ENCODE measurements around the gene NAB1.

- TF ChIP-seq EZH2phosphoT487 (IDR thresholded peaks at IDR 0.05) = no peak
- TF ChIP-seq, protein P1, sequence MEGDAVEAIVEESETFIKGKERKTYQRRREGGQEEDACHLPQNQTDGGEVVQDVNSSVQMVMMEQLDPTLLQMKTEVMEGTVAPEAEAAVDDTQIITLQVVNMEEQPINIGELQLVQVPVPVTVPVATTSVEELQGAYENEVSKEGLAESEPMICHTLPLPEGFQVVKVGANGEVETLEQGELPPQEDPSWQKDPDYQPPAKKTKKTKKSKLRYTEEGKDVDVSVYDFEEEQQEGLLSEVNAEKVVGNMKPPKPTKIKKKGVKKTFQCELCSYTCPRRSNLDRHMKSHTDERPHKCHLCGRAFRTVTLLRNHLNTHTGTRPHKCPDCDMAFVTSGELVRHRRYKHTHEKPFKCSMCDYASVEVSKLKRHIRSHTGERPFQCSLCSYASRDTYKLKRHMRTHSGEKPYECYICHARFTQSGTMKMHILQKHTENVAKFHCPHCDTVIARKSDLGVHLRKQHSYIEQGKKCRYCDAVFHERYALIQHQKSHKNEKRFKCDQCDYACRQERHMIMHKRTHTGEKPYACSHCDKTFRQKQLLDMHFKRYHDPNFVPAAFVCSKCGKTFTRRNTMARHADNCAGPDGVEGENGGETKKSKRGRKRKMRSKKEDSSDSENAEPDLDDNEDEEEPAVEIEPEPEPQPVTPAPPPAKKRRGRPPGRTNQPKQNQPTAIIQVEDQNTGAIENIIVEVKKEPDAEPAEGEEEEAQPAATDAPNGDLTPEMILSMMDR (IDR thresholded peaks at IDR 0.05) = no peak
These were observed 36.0 kb downstream of the NAB1 start for GRCh38 chr2:190684931-190685330.
